K562 (cell line): ENCODE measurements around the gene ASIP. TPM values are rescaled to one million over a fixed set of nuclear protein-coding genes. Genes with fewer than 3 reads are reported as not detected.

Experiments used
- CBFA2T3 ChIP-seq: fragments of 450-650 bp; IDR thresholded peaks from 2 replicates; pipeline ENCODE4 v1.6.1; 2017
- CCAR2 ChIP-seq: fragments of 200-400 bp; formaldehyde crosslinking; IDR thresholded peaks from 2 replicates; pipeline ENCODE4 v1.6.1; 2017; ENCODE audit warnings: mild to moderate bottlenecking, low read depth, low read length
- CREB5 ChIP-seq: fragments of 250-450 bp; sonication (Bioruptor Pico); IDR thresholded peaks from 2 replicates; pipeline ENCODE4 v1.5.0; 2020; ENCODE audit warnings: mild to moderate bottlenecking
- EWSR1 ChIP-seq: fragments of 450-650 bp; IDR thresholded peaks from 2 replicates; pipeline ENCODE4 v1.6.1; 2018; ENCODE audit warnings: borderline replicate concordance, mild to moderate bottlenecking, low read depth, moderate library complexity; ENCODE audit not compliant: partially characterized antibody
- HCFC1 ChIP-seq: IDR thresholded peaks from 2 replicates; pipeline ENCODE4 v1.6.1; 2012; ENCODE audit warnings: low read depth, low read length, improper control_type of control experiment
- HLTF ChIP-seq: fragments of 450-650 bp; IDR thresholded peaks from 2 replicates; pipeline ENCODE4 v1.6.1; 2016
- HOMEZ ChIP-seq: fragments of 250-450 bp; sonication (Bioruptor Pico); IDR thresholded peaks from 2 replicates; pipeline ENCODE4 v1.4.0; 2020; ENCODE audit warnings: mild to moderate bottlenecking, moderate library complexity
- PHB2 ChIP-seq: fragments of 450-650 bp; IDR thresholded peaks from 2 replicates; pipeline ENCODE4 v1.6.1; 2017; ENCODE audit warnings: low read depth
- PHF21A ChIP-seq: fragments of 450-650 bp; IDR thresholded peaks from 2 replicates; pipeline ENCODE4 v1.6.1; 2017; ENCODE audit warnings: low read depth, borderline replicate concordance
- POLR3G ChIP-seq: IDR thresholded peaks from 2 replicates; pipeline ENCODE4 v1.6.1; 2011; ENCODE audit not compliant: insufficient read length, insufficient replicate concordance; ENCODE audit errors: extremely low read depth
- RBM34 ChIP-seq: fragments of 200-400 bp; formaldehyde crosslinking; IDR thresholded peaks from 2 replicates; pipeline ENCODE4 v1.6.1; 2018; ENCODE audit warnings: low read length, borderline replicate concordance; ENCODE audit not compliant: insufficient read depth
- SREBF2 ChIP-seq: sonication (generic); formaldehyde crosslinking; IDR thresholded peaks from 2 replicates; pipeline ENCODE4 v1.4.0; 2020; ENCODE audit warnings: mild to moderate bottlenecking, missing genetic modification reagents
- THAP7 ChIP-seq: fragments of 250-450 bp; sonication (Bioruptor Pico); IDR thresholded peaks from 2 replicates; pipeline ENCODE4 v1.5.0; 2021
- ZBTB33 ChIP-seq: sonication (generic); formaldehyde crosslinking; IDR thresholded peaks from 2 replicates; pipeline ENCODE4 v1.8.1; 2023; ENCODE audit warnings: mild to moderate bottlenecking, missing genetic modification reagents
- ZNF146 ChIP-seq: IDR thresholded peaks from one replicate; pipeline ENCODE4 v1.6.1; 2018; ENCODE audit warnings: missing compliant biosample characterization; ENCODE audit not compliant: unreplicated experiment
- ZNF695 ChIP-seq: fragments of 450-650 bp; formaldehyde crosslinking; IDR thresholded peaks from 2 replicates; pipeline ENCODE4 v1.4.0; 2020; ENCODE audit warnings: mild to moderate bottlenecking, moderate library complexity
- ZNF766 ChIP-seq: fragments of 200-800 bp; sonication (Bioruptor generic); conservative IDR thresholded peaks from 2 replicates; pipeline ENCODE4 v1.6.1; 2016; ENCODE audit warnings: missing genetic modification characterization, missing compliant biosample characterization
- polyA plus RNA-seq, 8 experiments: library from polyadenylated mRNA; depleted of rRNA in 4 of 8; stranded (reverse) in 5 of 8; unstranded in 3 of 8; fragments of >200 nt; fragmentation: Nextera tagmentation in 2 of 8; fragmentation: Illumina TruSeq in 1 of 8; extraction: Ambion mirVana in 2 of 8; extraction: Trizol in 1 of 8; gene quantifications; 2 replicates each; pipeline versions ENCODE4 v1.2.1 to v1.2.3, GENCODE V29; 2011 to 2014; ENCODE audit warnings: inconsistent platforms in 1 of 8, missing spikeins in 1 of 8
- total RNA-seq, 7 experiments: library from RNA; depleted of rRNA in 6 of 7; stranded (reverse); fragments of >200 nt in 6 of 7; fragmentation: Illumina TruSeq in 2 of 7; extraction: Trizol in 2 of 7; gene quantifications; 2 replicates each; pipeline versions ENCODE4 v1.2.1 to v1.2.3, GENCODE V29; 2011 to 2021; ENCODE audit warnings: low replicate concordance in 1 of 7

ASIP gene
- total and polyA plus RNA-seq, 9 of the 15 experiments (the other 6 are each of a cell fraction or from before 2014, with no cell fraction given), result not detected

- TF ChIP-seq POLR3G (no peak), ZNF695 (CRISPR knock-in tag) (no peak), CBFA2T3 (no peak), ZNF766 (CRISPR knock-in tag) (no peak), PHF21A (no peak), SREBF2 (no peak), ZNF146 (CRISPR knock-in tag) (no peak), THAP7 (CRISPR knock-in tag) (no peak), HOMEZ (CRISPR knock-in tag) (no peak), EWSR1 (no peak), HLTF (no peak), CCAR2 (no peak), CREB5 (CRISPR knock-in tag) (no peak), HCFC1 (no peak), RBM34 (no peak), PHB2 (no peak), ZBTB33 (peak; percentile 66; the same call in 1 of the 2 replicates)
Observed at GRCh38 chr20:34215711-34216381, 25.4 kb upstream of the ASIP start (continued).
